HTERT RPE-1 (cell line): Measurements from ENCODE around the gene GLO1.

Experiments used
- in situ Hi-C: fragments of 300-500 bp; cut with MboI; formaldehyde crosslinking; loops from 4 replicates; pipeline ENCODE4 v1.14.3; 2020; ENCODE audit warnings: low sequenced_read_pairs

The GLO1 gene

DNA sequence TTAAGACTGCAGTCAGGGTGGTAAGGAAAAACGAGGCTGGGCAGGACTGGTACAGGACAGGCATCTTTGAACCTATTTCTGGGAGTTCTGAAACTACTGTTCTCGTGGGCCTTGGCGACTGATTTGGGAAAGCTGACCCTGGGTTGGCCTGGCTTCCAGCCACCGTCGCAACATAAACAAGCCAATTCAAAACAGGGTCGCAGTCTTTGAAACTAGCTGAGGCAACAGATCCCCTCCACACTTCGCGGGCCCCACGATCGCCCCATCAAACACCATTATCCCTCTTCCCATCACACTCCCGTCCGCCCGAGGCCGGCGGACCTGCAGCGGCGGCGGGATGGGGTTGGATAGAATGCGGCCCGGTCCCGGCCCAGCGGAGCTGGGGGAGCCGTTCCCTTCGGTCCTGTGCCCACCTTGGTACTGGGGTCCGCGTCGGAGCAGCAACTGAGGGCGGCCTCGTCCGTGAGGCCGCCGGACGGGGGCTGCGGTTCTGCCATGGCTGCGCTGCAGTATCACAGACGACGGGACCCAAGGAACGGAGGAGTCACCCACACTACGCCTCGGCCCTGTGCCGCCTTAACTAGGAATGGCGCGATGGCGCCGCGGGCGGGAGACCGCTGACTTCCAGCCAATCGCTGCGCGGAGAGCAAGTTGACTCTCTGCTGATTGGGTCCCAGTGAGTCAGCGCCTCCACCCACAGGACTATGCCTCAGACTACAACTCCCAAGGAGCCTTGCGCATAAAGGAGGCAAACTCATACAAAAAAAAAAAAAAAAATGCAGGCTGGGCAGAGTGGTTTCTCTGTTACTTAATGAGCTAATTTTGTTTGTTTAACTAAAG is at the start of gene GLO1:
TSS of gene GLO1 (minus strand) at position 588 of the 840 bp plus-strand sequence. CDS start at position 497, 91 bp downstream.
- in situ Hi-C loops = no loop called here

GRCh38 chr6:38750968-38751615 is 48.1 kb upstream of the GLO1 start:
- in situ Hi-C loops = no loop called here

DNA sequence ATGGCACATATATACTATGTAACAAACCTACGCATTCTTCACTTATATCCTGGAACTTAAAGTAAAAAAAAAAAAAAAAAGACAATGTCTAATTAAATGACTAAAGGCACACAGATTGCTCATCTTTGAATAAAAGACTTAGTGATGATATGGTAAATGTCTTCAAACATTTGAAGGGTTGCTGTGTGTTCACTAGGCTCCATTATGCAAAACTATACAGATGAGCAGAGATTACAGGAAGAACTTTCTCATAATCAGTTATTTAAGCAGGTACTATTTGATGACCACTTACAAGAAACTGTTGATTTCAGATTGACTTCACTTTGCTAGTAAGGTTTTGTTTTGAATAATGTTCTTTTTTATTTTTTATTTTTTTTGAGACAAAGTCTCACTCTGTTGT is 46.5 kb upstream of the GLO1 start:
- in situ Hi-C loops = no loop called here

- in situ Hi-C loops = no loop called here
Observed at GRCh38 chr6:38739532-38739931, 36.6 kb upstream of the GLO1 start.

DNA sequence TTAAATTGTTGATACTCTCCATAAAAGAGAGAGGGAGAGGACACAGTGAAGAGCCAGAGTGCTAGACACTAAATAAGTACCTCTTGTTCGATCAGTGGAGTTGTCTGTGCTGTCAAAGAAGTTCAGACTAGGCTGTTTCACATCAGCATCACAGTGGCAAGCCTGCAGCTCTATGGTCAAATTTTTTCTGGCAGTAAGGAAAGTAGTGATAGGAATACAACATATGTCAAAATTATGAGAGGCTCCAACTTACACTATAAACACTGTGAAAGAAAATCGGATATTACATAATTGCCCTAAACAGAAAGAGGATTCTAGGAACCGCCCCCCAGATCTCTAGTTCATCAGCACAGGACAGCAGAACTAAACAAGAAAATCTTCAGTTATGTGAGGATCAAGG is 35.3 kb upstream of the GLO1 start:
- in situ Hi-C loops = no loop called here

DNA sequence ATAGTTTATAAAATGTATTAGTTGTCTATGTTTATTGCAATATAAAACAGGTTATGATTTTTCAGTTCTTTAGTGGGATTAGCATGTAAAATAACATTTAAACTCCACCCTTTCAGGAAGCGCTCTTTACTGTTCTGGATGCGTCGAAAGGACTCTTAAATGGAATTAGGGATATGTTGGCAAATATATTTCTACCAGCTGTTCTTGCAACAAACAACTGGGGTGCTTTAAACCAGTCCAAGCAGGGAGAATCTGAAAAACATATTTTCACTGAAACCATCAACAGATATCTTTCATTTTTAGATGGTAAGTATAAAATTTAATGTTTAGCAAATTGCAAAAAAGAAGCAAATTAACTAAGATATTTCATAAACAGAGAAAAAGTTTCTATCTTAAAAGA is 34.0 kb upstream of the GLO1 start:
- in situ Hi-C loops = no loop called here

GRCh38 chr6:38730140-38730862 is 27.4 kb upstream of the GLO1 start:
- in situ Hi-C loops = no loop called here

DNA sequence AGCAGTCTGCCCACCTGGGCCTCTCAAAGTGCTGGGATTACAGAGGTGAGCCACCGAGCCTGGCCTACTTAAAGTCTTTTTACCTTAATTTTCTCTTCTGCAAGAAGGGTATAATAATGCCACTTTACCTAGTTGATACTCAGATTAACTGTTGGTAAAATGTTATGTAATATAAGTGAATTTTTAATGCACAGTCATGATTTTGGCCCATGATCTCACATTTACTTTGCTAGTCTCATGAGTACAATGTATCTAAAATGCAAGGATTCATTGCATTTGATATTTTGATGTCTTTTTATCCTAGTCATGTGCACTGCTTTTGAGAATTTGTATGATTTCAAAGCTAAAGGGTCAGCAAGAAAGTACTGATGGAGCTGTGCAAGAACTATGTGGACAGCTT is 25.3 kb upstream of the GLO1 start:
- in situ Hi-C loops = no loop called here

GRCh38 chr6:38725414-38726183 is 22.7 kb upstream of the GLO1 start:
- in situ Hi-C loops = no loop called here

DNA sequence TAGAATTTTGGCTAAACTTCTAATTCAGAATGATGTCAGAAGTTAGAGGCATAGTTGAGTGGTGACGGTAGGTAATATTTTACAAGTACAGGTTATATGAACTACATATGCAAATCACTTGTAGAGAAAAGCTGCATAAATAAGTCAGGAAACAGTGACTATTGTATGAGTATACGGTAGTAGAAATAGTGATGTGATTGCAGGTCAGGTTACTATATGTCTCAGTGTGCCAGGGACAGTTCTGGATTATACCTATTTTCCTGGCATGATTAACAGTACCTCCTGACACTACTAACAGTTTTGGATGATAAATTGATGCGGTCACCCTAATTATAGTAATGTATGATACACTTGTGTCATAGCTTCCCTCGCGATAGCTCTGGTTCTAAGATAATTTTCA is 21.4 kb upstream of the GLO1 start:
- in situ Hi-C loops = no loop called here

GRCh38 chr6:38723783-38724182 is 20.8 kb upstream of the GLO1 start:
- in situ Hi-C loops = no loop called here

DNA sequence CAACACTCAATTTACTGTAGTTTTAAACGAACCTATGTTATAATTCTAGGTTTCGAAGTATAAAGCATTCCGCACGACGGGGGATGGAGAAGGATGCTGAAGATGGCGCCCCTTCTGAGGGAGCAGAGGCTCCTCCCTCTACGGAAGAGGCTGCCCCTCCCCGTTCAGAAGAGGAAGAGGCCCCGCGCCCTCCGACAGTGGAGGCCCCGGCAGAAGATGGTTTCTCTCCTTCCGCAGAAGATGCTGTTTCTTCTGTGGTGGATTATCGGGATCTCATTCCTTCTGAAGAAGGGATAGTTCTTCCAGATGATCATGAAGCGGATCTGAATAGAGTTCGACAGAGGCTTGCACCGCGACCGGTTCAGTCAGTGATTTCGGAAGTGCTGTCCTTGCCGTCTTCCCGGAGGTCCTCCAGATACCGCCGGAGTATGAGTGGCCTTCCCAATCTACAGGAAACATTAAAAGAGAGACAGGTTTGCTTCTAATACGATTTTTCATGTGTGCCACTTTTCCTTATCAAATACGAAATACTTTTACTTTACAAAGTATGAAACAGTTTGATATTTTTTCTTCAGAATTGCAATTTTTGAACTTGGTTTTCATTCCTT is 19.9 kb upstream of the GLO1 start:
- in situ Hi-C loops = no loop called here

DNA sequence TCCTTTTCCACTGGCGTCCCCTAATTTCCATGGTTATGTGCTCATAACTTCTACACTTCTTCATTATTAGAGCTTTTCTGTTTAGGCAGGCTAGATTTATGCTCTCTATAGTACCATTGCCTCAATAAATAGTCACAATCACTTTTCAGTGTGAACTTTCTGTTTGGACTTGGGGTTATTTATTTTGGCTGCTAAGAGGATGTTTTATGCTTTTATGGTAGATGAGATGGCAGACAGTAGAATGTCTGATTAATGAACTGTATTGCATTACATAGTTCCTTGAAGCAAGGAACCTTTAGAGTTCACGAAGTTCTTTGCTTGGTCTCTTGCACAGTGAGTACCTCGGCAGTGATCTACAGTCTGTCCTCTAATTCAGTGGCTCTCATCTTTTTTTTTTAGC is 19.1 kb upstream of the GLO1 start:
- in situ Hi-C loops = no loop called here

GRCh38 chr6:38720295-38720694 is 17.4 kb upstream of the GLO1 start:
- in situ Hi-C loops = no loop called here

DNA sequence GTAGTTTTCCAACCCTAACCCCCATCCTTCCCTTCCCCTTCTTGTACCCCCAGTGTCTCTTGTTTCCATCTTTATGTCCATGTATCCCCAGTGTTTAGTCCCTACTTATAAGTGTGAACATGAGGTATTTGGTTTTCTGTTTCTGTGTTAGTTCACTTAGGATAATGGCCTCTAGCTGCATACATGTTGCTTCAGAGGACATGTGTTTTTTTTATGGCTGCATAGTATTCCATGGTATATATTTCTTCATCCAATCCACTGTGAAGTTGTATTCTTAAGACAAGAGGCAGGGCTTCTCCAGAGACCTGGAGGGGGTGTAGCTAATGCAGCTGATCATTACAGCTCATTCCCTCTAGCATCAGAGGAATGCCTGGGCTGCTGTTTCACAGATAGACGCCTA is 16.4 kb upstream of the GLO1 start:
- in situ Hi-C loops = no loop called here

- in situ Hi-C loops = no loop called here
Observed at GRCh38 chr6:38716825-38717224, 13.9 kb upstream of the GLO1 start.

GRCh38 chr6:38715016-38715689 is 12.2 kb upstream of the GLO1 start, which contains the start of gene DNAH8:
TSS of gene DNAH8 (plus strand) at chr6:38715311. CDS start at chr6:38722810, 7,499 bp downstream.
- in situ Hi-C loops = no loop called here

DNA sequence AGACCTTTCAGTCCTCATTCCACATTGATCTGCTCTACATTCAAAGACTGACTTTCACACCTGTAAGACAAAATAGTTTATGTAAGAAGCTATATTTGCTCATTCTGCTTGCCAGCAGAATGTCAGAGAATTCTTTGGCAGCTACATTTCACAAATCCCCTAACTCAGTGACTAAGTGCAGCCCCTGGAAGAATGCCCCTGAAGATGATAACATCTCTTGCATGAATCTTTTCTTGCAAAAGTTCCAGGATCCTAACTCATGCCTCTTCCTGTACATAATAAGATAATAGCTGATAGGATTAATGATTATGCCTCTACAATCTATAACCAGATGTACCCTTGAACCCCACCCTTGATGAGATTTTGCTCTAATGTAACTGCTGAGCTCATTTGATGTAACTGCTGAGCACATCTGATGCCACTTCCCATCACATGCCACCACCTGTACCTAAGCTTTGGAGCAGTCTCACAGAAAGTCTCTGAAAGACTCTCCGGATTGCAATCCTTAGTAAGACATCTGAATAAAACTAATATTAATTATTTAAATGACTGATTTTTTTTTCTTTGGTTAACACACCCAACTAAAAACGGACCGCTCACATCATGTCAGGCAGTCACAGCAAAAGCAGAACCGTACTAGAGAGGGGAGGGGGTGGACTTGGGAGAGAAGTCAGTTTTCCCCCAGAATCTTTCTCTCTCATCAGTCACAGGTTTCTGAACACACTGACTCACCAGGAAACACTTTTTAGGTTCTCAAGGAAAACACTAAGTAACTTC is 11.5 kb upstream of the GLO1 start:
- in situ Hi-C loops = no loop called here

DNA sequence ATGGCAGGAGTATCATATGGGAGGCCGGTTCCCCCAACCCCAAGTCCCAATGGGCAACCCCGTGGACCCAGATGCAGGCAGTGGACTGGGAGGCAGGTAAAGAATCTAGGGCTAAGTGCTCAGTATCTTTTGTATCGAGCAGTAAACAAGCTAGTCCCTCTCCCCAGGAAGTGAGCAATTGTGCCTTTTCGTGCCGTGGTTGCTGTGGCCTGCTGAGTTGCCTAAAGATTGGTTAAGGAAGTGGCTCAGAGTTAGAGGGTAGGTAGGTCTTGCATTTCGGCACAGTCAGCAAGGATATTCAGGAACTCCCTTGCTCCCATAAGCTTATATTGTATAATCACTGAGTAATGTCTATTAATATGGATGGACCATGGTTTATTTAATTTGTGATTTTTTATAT is 10.9 kb upstream of the GLO1 start:
- in situ Hi-C loops = no loop called here
